GM23338 (cell line): ENCODE results near the gene SMIM22.

Source experiments
- CTCF ChIP-seq, 2 experiments: fragments of 200-600 bp in 1 of 2; sonication (generic) in 1 of 2; conservative IDR thresholded peaks; 2 replicates each; pipeline versions ENCODE4 v1.5.1 to v1.6.1; 2016 to 2017; ENCODE audit warnings: antibody characterized with exemption in 2 of 2, low read depth in 2 of 2, mild to moderate bottlenecking in 2 of 2, moderate library complexity in 1 of 2
- ETS1 ChIP-seq: IDR thresholded peaks from 2 replicates; pipeline ENCODE4 v1.6.1; 2016; ENCODE audit warnings: antibody characterized with exemption
- EZH2 ChIP-seq: fragments of 200-600 bp; sonication (generic); IDR thresholded peaks from one replicate; pipeline ENCODE4 v1.8.0; 2017; ENCODE audit warnings: antibody characterized with exemption, mild to moderate bottlenecking, low read depth; ENCODE audit not compliant: unreplicated experiment
- POLR2AphosphoS5 ChIP-seq: IDR thresholded peaks from 2 replicates; pipeline ENCODE4 v1.6.1; 2016; ENCODE audit warnings: antibody characterized with exemption, low read depth

- TF ChIP-seq POLR2AphosphoS5 (no peak), ETS1 (no peak), CTCF (conservative IDR thresholded peaks at IDR 0.05; ENCODE audit: low read depth in 2 of 2) (no peak), EZH2 (no peak)
Observed at GRCh38 chr16:4769306-4769638, 25.9 kb upstream of the SMIM22 start.
